Osteoblast (primary cell): Measurements from ENCODE around the gene MAPK14. TPM values are rescaled to one million over a fixed set of nuclear protein-coding genes. Genes with fewer than 3 reads are reported as not detected.
A peak's percentile ranks its signal among the peaks of the same experiment; 100 is the strongest.

Experiments
- DNase-seq: peaks from one replicate; pipeline ENCODE4 v3.0.0; 2011; ENCODE audit warnings: low spot score, mixed read lengths; ENCODE audit not compliant: insufficient read length; ENCODE audit errors: missing footprints
- H2AFZ ChIP-seq: 2 replicates; pipeline ENCODE4 v1.6.0; 2011; ENCODE audit warnings: mild to moderate bottlenecking, low read length
- H3K27ac ChIP-seq: 2 replicates; pipeline ENCODE4 v1.5.1; 2011; ENCODE audit warnings: mild to moderate bottlenecking, low read depth, low read length, moderate library complexity
- H3K27me3 ChIP-seq: 2 replicates; pipeline ENCODE4 v1.6.0; 2012; ENCODE audit warnings: mild to moderate bottlenecking, control low read depth, inconsistent platforms, low read length, moderate library complexity; ENCODE audit not compliant: insufficient read depth
- H3K36me3 ChIP-seq: 2 replicates; pipeline ENCODE4 v1.5.1; 2011; ENCODE audit warnings: mild to moderate bottlenecking, low read length, control low read depth, moderate library complexity; ENCODE audit not compliant: insufficient read depth
- H3K4me1 ChIP-seq: 2 replicates; pipeline ENCODE4 v1.5.1; 2011; ENCODE audit warnings: mild to moderate bottlenecking, low read length, control low read depth, moderate library complexity; ENCODE audit not compliant: insufficient read depth
- H3K4me2 ChIP-seq: 2 replicates; pipeline ENCODE4 v1.6.0; 2011; ENCODE audit warnings: mild to moderate bottlenecking, low read length; ENCODE audit not compliant: insufficient read depth
- H3K4me3 ChIP-seq: fragments of 200-600 bp; sonication (generic); 3 replicates; pipeline ENCODE4 v1.5.1; 2012; ENCODE audit warnings: mild to moderate bottlenecking, low read length, inconsistent platforms; ENCODE audit not compliant: insufficient read depth
- H3K79me2 ChIP-seq: 2 replicates; pipeline ENCODE4 v1.6.0; 2012; ENCODE audit warnings: mild to moderate bottlenecking, low read length, control low read depth, inconsistent platforms; ENCODE audit not compliant: insufficient read depth
- H3K9me3 ChIP-seq: 2 replicates; pipeline ENCODE4 v1.5.1; 2011; ENCODE audit warnings: low read depth, low read length, control low read depth
- H4K20me1 ChIP-seq: 2 replicates; pipeline ENCODE4 v1.6.0; 2012; ENCODE audit warnings: mild to moderate bottlenecking, low read length, control low read depth; ENCODE audit not compliant: insufficient read depth
- total RNA-seq: library from RNA; depleted of rRNA; stranded (reverse); fragments of >200 nt; gene quantifications from 2 replicates; pipeline ENCODE4 v1.2.3, GENCODE V29; 2012
- TF ChIP-seq, protein P1 (sequence below): IDR thresholded peaks from 2 replicates; pipeline ENCODE4 v1.5.1; 2011; ENCODE audit warnings: mild to moderate bottlenecking, low read depth, low read length, moderate library complexity; ENCODE audit errors: extremely low read depth

Gene MAPK14
- total RNA-seq, 1 donor: 90.5 TPM

DNA sequence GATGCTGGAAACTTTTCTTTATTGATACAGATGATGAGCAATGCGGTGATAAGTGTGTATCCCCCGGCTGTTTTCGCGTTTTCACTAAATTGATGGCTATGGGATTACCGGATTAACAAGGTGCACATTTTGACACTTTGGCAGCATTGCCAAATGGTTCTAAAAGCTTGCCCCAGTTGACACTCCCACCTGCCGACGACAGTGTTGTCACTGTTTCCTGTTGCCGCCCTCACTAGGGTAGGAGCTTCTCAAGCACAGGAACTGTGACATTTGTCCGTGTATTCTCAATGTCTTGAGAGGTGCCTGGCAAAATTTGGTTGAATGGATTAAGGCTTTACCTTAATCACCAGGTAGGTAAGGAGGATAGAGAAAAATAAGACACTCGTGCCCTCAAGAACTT lies 92.9 kb downstream of the MAPK14 start:
- Histone ChIP-seq H3K4me3 (no peak overlapping the region), H2AFZ (no peak overlapping the region), H3K4me1 (peaks cover 12% of the 10 kb centered on the region), H3K27me3 (no peaks in the 10 kb centered on the region), H3K36me3 (no peaks in the 10 kb centered on the region), H3K27ac (no peak overlapping the region), H3K4me2 (peak overlapping the region; percentile 58), H3K79me2 (no peaks in the 10 kb centered on the region), H4K20me1 (no peaks in the 10 kb centered on the region), H3K9me3 (no peaks in the 10 kb centered on the region)
- no peak for DNase-seq
- TF ChIP-seq, protein P1, sequence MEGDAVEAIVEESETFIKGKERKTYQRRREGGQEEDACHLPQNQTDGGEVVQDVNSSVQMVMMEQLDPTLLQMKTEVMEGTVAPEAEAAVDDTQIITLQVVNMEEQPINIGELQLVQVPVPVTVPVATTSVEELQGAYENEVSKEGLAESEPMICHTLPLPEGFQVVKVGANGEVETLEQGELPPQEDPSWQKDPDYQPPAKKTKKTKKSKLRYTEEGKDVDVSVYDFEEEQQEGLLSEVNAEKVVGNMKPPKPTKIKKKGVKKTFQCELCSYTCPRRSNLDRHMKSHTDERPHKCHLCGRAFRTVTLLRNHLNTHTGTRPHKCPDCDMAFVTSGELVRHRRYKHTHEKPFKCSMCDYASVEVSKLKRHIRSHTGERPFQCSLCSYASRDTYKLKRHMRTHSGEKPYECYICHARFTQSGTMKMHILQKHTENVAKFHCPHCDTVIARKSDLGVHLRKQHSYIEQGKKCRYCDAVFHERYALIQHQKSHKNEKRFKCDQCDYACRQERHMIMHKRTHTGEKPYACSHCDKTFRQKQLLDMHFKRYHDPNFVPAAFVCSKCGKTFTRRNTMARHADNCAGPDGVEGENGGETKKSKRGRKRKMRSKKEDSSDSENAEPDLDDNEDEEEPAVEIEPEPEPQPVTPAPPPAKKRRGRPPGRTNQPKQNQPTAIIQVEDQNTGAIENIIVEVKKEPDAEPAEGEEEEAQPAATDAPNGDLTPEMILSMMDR: no peak

DNA sequence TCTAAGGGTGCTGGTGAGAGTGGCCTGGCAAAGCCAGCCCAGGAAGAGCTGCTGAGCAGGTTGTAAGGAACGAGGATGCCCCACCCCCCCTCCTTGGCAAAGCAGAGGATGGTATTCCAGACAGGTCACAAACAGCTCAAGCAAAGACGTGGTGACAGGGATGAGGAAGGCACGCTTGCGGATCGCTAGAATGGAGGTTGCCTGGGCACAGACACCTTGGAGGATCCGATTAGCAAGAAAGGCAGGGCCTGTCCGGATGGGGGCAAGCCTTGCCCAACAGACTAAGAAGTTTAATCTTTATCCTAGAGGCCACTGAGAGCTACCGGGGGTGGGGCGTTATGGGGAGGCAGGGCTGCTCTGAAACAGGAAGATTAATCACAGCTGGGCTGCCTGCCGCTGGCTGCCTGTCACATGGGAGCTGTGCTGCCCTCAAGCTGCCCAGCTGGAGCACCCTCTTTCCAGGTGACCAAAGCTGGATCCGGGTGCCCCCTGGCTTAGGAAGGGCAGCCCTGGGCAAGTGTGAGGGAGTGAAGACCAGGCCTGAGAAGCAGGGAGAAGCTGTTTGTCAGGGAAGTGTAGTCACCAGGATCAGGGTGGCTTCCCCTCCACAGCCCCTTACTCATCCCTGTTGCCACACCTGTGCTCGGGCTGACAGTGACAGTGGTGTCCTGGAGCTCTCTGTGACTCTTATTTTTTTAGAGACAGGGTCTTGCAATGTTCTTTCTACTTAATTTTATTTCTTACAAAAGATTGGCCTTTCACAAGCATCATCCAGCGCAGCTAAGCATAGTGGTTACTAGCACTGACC lies 93.6 kb downstream of the MAPK14 start:
- no peaks in the 10 kb centered on the region for H3K79me2 ChIP-seq
- no peaks in the 10 kb centered on the region for H3K27me3 ChIP-seq
- H3K36me3 ChIP-seq: no peaks in the 10 kb centered on the region
- H4K20me1 ChIP-seq: no peaks in the 10 kb centered on the region
- DNase-seq: no peak
- peaks cover 12% of the 10 kb centered on the region for H3K4me1 ChIP-seq
- H3K4me3 ChIP-seq: peak overlapping the region; percentile 22
- H3K27ac ChIP-seq: no peak overlapping the region
- peak overlapping the region; percentile 58 for H3K4me2 ChIP-seq
- H2AFZ ChIP-seq: peak overlapping the region; percentile 37
- H3K9me3 ChIP-seq: no peaks in the 10 kb centered on the region
- TF ChIP-seq, protein P1: no peak

DNA sequence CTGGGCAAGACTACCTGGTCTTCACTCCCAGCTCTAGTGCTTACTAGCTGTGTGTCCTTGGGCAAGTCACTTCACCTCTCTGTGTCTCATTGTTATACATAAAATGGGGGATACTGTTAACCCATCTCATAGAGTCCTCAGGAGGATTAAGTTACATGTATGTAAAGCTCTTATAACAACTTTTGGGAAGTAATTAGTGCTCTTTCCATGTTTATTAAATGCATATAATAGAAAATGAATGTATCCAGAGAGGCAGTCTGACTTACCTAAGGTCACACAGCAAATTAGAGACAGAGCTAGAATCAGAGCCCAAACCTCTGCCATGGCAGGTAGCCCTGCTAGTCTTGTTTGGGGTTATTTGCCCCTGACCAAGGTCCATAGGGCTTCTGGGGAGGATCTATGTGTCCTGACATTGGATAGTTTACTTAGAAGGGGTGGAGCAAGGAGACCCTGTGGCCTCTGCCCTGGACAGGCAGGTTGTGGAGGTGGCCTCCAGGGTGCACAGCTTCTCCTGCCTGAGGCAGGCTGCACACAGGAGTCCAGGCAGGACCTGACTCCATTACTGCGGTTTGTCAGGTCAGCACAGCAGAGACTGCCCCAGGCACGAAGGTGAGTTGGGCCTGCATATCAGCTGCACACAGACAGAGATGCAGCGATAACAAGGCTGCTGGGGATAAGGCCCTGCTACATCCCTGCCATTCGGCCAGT lies 94.3 kb downstream of the MAPK14 start:
- H4K20me1 ChIP-seq: no peaks in the 10 kb centered on the region
- peaks cover 17% of the 10 kb centered on the region for H3K4me1 ChIP-seq
- no peaks in the 10 kb centered on the region for H3K9me3 ChIP-seq
- no peak overlapping the region for H2AFZ ChIP-seq
- H3K4me2 ChIP-seq: no peak overlapping the region
- H3K36me3 ChIP-seq: no peaks in the 10 kb centered on the region
- no peaks in the 10 kb centered on the region for H3K79me2 ChIP-seq
- TF ChIP-seq, protein P1: no peak
- no peaks in the 10 kb centered on the region for H3K27me3 ChIP-seq
- H3K27ac ChIP-seq: no peak overlapping the region
- no peak overlapping the region for H3K4me3 ChIP-seq
- no peak for DNase-seq
